T47D (cell line): Measurements from ENCODE around the gene DHX30.

ENCODE experiments used
- DNase-seq, 2 experiments: peaks; one replicate each; pipeline versions ENCODE4 v3.0.0 to v3.0.0-alpha.2; 2011 to 2012; ENCODE audit warnings: low read depth in 1 of 2, low spot score in 1 of 2
- JUND ChIP-seq: IDR thresholded peaks from 2 replicates; pipeline ENCODE4 v1.6.1; 2012; ENCODE audit warnings: low read depth
- in situ Hi-C: cut with HindIII; loops from 2 replicates; pipeline ENCODE4 v1.10.0; 2016; ENCODE audit warnings: low sequenced_read_pairs, low pct_unique_long_range_greater_than_20kb

DHX30 gene

DNA sequence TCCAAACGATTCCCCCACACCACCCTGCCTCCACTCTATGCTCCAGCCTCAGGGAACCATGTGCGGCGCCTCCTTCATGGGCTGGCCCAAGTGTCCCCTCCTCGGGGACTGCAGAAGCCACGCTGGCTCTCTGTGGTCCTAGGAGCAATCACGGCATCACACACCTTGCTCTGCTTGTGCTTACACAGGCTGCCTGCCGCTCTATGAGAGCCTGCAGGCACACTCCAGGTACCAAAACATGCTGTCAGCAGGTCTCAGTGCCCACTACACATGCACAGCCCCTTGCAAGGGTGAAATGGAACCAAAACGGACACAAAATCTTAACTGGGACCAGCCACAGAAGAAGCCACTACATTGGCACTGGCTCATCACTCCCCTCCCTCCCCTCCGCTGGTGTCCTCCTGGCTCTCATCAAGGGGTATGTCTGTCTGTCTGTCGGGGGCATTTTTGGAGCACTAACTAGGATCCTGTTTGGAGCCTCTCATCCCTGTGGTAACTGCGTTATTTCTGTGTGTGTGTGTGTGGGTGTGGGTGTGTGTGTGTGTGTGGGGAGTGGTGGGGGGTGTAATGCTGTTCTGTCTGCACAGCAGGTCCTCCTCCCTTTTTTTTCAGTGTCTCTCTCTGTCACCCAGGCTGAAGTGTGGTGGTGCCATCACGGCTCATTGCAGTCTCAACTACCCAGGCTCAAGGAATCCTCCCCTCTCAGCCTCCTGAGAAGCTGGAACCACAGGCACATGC lies 60.6 kb downstream of the DHX30 start:
- DNase-seq = no peak
- in situ Hi-C loops = no loop called here
- no peak for TF ChIP-seq JUND

DNA sequence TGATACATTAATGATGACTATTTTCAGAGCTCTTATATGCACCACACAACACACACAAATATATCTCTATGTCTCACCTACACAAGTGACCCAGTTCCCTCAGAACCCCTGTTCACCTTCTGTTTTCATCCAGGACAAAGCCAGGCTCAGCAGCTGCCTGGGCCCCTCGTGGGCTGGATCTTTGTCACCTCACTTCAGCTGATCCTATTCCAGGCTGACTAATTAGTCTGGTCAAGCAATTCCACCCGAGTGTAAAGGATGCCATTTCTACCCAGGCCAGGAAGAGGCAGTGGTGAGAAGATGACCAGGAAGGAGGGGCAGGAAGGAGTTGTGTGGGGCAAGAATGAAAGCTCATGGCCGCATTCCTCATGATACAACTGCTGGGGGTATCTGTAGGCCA lies 62.3 kb downstream of the DHX30 start:
- in situ Hi-C loops = no loop called here
- DNase-seq = no peak
- TF ChIP-seq JUND = no peak

- TF ChIP-seq JUND = no peak
- in situ Hi-C loops = no loop called here
- DNase-seq = no peak
These were observed 64.6 kb downstream of the DHX30 start for GRCh38 chr3:47867451-47868044.

DNA sequence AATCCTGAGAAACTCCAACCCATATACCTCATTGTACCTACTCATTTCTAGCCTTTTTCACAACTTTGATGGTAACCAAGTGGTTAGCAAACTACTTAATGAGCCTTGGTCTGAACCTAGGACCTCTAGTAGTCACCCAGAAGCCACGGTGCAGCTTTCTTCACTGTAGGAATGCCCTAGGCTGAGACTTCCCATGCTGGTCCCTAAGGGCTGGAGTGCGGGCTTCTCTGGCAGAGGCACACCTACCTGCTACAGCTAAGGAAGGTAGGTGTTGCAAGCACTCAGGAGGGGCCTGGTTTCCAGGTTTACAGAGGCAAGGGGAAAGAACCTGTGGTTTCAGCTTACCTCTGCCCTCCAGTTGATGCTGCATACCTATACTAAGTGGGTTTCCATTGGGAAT lies 65.4 kb downstream of the DHX30 start:
- DNase-seq = no peak
- TF ChIP-seq JUND = no peak
- in situ Hi-C loops = no loop called here

DNA sequence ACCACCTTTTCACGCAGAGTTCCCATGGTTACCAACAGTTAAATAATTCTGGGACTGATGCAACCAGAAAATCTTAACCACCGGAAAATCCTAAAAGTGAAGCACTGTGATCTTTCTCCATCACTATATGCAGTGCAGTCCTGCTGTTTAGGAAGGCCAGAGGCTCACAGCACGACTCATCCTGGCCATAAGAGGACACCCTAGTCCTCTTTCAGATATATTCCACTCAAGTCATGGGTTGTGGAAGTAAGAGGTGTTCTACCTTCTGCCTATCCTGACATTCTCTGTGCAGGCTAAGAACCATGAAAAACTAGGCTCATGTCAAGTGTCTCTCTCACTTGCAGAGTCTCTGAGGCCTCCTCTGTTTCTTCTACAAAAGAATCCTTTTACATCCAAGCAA lies 67.2 kb downstream of the DHX30 start:
- TF ChIP-seq JUND = no peak
- in situ Hi-C loops = no loop called here
- no peak for DNase-seq

- no peak for DNase-seq
- in situ Hi-C loops = no loop called here
- no peak for TF ChIP-seq JUND
These were observed 67.8 kb downstream of the DHX30 start for GRCh38 chr3:47870702-47871260.

DNA sequence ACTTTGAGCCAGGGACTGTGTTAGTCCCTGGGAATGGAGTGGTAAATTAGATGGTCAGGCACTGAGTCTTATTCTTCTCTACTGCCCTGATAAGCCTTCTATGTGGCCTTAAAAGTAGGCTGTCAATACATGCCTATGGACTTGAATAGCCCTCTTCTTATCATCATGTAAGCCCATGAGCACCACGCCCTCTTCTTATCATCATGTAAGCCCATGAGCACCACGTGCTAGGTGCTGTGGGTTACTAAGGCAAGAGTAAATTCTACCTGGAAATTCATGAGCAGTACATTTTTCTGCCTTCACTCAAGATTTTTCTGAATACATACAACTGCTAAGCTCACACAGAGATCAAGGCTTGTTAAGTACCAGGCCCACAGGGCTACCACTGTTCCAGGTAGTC lies 68.5 kb downstream of the DHX30 start:
- DNase-seq = no peak
- in situ Hi-C loops = no loop called here
- no peak for TF ChIP-seq JUND

GRCh38 chr3:47872916-47873315 lies 70.0 kb downstream of the DHX30 start:
- in situ Hi-C loops = no loop called here
- no peak for DNase-seq
- TF ChIP-seq JUND = no peak

GRCh38 chr3:47874438-47874837 lies 71.5 kb downstream of the DHX30 start:
- DNase-seq = no peak
- in situ Hi-C loops = no loop called here
- no peak for TF ChIP-seq JUND

- DNase-seq = no peak
These were observed 72.0 kb downstream of the DHX30 start for GRCh38 chr3:47874913-47875312.

GRCh38 chr3:47877290-47877689 lies 74.4 kb downstream of the DHX30 start:
- no peak for TF ChIP-seq JUND
- DNase-seq = no peak
- in situ Hi-C loops = no loop called here

More at GRCh38 chr3:47874913-47875312, 72.0 kb downstream of the DHX30 start:
- in situ Hi-C loops = no loop called here
- no peak for TF ChIP-seq JUND

- DNase-seq = no peak
- no peak for TF ChIP-seq JUND
- in situ Hi-C loops = no loop called here
These were observed 74.8 kb downstream of the DHX30 start for GRCh38 chr3:47877719-47878118.

GRCh38 chr3:47882338-47882737 lies 79.4 kb downstream of the DHX30 start:
- TF ChIP-seq JUND = no peak
- in situ Hi-C loops = no loop called here
- no peak for DNase-seq

DNA sequence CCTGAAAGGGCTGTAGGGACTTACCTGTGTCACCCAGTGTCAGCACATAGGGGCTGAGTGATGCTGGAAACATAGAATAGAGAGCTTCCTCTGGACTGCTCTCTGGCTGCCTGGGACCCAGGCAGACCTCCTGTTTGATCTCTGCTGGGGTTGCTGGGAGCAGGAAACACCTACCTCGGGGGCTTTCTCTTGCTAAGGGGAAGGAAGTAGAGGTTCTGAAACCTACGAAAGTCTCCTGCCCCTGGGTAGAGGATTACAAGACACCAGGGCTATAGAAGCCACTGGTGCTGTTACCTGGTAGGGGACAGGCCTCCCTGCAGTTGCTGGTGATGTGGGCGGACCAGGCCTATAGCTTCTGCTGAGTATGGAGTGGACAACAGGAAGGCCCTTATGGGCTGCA lies 81.7 kb downstream of the DHX30 start:
- in situ Hi-C loops = no loop called here
- no peak for TF ChIP-seq JUND
- DNase-seq = no peak
